HG03066 (cell line): Measurements from ENCODE around the gene CCR6.

Experiments
- ATAC-seq: cut with Tn5 transposase; IDR thresholded peaks from one replicate; pipeline ENCODE4 v1.9.1; 2021; ENCODE audit warnings: low read depth; ENCODE audit not compliant: unreplicated experiment

Gene CCR6

DNA sequence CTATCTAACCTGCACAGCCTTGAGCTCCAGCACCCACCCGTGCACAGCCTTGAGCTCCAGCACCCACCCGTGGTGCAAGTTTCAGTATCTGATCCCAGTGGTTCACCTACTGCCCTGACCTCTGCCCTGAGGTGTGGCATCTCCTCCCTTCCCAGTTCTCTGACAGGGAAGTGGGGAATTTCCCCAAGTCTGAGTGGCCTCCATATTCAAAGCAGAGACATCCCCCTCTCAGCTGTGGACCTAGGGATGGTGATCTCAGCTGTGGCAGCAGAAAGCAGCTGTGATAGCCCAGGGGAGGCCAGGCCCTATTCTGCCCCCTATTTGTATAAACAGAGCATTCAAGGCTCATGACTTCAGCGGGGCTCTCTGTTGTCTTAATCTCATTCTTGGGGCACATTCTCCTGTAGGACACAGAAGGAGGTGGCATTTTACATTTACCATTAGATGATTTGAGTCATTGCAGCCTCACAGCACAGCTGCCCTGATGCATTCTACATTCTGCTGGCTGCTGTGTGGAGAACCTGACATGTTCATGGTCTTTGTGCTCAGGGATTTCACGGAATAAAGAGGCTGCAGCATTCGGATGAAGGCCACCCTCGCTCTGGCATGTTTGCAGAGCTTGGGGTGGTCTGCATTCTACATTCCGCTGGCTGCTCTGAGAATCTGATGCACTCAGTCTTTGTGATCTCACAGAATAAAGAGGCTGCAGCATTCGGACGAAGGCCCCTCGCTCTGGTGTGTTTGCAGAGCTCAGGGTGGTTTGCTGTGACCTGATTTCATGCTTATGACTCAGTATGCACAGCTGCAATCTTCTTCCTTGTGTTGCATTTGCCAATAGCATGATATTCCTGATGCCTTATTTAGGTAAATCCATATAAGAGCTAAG, 17.9 kb downstream of the CCR6 start:
- ATAC-seq, result no peak

DNA sequence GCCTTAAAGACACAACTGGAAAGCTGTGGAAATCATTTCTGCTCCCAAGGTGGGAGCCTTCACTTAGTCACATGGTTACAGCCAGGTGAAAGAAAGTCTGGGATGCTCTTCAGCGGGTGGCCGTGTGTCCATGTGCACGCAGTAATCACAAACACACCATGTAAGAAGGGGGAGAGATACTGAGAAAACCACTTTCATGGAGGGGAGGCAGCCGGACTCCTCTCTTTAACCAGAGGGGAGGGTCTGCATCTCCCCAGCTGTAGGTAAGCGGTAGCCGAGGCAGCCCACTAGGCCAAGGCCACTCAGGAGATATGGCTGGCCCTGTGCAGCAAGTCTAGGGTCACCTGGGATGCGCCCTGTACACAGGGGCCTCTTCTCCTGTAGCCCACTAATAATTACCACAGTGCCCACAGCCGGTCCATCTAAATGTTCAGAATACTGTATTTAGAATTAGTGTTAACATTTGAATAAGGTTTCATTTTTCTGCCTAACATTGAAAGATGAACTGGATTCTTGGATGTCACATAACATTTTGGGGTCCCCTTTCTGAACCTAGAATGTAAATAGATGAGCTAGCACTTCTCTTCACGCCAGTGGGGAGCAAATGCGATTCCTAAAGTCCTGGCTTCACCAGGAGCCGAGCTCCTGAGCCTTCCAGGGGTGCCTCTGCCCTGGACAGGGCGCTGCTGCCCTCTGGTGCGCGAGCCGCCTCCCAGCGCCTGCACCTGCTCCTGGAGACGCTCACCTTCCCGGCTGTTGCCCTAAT, 19.0 kb downstream of the CCR6 start:
- peak; percentile 53 for ATAC-seq

DNA sequence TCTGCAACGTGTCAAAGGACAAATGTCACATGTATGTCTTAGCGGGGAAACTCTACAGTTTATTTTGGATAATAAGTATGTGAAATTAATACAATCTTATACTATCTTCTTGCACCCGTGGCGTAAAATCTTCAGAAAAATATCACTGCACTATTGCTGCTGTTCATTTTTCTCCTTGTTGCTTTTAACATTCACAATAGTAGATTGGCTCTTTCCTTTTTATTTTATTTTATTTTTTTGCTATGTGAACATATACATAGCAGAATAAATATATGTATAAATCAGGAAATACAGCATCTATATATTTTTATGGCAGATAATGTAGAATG, 19.5 kb downstream of the CCR6 start:
- ATAC-seq, result no peak

DNA sequence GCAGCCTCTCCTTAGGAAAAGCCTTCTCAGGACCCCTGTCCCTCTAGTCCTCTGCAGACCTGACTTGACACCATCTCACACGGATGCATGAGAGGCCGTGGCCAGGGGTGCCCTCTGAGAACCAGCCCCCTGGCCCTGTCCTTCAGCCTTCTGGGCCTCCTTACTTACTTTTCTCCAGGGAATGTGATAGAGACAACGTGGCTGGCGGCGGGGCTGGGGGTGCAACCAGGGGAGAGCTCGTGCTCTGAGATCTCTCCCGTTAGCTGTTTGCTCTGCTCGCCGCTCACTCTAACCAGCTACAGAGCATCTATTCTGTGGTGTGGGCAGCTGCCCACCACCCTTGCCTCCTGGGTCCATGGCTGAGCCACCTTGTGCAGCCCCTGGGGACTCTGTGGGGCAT, 20.1 kb downstream of the CCR6 start:
- no peak for ATAC-seq

DNA sequence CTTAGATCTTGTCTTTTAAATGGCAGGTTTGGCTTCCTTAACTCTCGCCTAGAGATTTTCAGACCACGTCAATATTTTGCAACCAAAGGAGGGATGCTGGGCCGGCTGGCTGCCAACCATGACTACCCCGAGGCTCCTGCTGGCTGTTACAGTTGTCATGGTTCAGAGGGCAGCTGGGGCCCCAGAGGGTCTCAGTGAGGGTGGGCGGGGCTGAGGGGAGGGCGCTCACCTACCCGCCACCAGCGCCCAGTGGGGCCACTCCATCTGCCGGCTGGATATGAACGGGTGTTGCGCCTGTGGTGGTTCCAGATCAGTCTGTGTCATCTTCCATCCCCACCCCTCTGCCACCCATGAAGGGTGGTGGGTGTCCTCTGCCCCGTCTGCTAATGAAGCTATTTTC, 22.6 kb downstream of the CCR6 start:
- ATAC-seq, result no peak

DNA sequence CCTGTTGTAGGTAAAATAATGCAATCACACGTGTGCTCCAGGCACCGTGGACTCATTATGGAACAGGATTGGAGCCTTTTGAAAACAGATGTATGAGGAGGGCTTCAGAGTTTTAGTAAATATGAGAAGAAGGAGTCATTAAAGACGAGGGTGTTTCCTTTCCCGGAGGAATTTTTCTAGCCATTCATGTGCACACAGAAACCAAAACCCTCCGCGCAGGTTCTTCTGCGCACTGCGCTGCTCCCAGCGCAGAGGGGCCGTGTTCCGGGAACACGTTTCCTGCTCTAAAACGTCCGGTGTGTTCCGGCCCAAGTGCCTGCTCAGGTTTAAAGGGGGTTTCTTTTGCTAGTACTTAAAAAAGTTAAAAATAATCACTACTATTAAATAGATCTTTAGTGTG, 23.2 kb downstream of the CCR6 start:
- ATAC-seq, result no peak

DNA sequence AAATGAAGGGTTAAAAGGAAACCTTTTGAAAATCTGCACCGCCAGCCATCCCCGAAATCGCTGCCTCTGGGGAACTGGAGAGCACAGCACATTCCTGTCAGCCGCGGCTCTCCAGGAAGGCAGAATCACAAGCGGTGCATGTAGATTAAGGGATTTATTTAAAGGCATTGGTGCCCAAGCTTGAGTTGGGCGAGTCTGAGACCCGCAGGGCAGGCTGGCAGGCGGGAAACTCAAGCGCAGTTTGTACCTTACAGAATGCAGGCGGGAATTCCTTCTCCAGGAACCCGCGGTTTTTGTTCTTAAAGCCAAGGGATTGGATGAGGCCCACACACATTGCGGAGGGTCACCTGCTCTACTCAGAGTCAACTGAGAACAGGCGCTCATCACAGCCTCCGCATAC, 24.1 kb downstream of the CCR6 start:
- ATAC-seq, result no peak

DNA sequence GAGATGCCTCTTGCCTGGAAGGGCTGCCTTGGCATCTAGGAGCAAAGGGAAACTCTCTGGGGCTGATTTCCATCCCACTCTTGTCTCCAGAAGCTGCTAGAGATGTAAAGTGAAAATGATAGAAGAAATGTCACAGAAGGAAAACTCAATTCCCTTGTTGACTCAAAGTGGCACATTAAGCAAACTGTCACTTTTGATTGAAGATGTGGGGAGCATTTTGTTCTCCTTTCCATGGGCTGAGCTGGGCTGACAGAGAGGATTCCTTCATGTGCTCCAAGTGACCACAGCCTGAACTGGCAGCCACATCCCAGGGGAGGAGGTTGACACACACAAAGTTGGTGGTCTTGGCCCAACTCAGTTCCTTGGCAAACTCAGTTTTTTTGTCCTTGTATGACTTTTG, 25.1 kb downstream of the CCR6 start:
- ATAC-seq, result no peak

DNA sequence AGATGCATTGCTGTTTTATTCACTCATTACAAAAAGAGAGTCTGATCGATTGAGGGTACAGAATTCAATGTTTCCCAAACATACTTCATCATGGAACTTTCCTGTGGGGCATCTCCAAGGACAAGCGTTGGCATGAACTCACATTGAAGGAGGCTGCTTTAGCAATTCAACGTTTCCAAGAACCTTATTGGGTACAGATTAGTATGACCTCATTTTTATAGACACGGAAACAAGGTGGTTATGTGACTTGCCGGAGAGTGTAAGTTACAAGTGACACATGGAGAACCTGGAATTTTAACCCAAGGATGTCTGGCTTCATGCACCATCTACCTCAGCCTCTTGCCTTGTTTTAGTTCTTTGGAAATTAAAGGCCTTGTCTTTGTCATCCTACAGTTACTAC, 26.1 kb downstream of the CCR6 start:
- no peak for ATAC-seq

DNA sequence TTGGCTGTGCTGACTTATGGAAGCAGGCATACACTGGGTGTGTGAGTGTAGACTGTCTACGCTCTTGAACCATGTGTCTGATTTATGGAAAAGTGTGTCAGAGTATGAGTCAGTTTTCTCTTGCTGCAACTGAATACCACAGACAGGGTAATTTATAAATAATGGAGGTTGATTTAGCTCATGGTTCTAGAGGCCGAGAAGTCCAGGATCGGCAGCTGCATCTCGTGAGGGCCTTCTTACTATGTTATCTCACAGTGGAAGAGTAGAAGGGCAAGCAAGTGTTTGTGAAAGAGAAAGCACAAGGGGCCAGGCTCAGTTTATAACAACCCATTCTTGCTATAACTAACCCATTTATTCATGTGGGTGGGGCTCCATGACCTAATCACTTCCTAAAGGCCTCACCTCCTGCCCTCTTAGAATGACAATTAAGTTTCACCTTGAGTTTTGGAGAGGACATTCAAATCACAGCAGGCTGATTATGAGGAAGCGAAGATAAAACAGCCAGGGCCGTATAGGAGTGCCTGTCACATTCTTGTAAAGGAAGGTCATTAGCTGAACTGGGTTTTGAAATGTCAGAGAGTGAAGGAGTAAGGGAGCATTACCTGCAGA, 28.1 kb downstream of the CCR6 start:
- peak; percentile 49 for ATAC-seq

DNA sequence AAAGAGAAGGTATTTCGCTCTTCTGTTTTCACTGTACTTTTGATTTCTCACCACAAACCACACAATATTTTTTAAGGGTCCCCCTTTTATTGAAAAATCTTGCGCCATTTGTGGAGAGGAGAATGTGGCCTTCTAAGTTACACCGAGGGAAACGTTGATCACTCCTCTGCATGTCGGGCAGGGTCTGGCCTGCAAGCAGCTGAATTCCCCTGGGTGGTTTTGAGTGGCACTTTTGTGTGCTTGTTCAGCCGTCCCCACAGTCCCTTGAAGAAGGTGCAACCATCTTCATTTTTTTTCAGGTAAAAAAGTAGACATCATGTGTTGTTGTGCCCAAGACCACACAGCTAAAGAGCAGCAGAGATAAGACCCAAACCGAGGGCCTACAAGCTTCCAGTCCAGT, 28.8 kb downstream of the CCR6 start:
- no peak for ATAC-seq

DNA sequence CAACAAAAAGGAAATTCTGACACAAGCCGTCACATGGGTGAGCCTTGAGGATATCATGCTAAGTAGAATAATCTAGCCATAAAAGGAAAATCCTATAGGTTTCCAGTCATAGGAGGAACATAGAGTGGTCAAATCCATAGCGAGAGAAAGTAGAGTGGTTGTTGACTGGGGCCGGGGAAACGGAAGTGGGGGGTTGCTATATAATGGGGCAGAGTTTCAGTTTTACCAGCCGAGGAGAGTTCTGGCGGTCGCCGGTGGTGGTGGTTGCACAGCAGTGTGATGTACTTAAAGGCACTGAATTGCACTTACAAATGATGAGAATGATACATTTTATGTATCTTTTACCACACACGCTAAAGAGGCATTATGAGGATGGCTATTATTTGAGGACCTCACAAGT, 30.0 kb downstream of the CCR6 start:
- ATAC-seq, result peak; percentile 46

DNA sequence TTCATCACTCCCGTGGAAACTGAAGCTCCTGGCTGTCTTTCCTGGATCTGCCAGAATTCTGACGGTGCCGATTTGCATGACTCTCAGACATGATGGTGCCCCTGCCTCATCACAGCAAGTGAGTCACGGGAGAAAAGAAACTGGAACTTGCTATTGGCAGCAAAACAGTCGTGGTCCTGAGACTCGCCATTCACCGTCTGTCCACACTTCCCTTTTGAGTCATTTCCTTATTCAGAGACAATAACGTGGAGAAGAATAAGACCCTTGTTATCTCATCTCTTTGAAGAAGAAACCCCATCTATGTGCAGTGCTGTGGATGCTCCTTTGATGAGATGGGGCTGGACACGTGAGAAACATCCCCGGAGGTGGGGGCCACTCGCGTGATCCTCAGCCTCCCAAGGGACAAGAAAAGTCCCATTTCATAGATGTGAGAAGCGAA, 30.6 kb downstream of the CCR6 start:
- peak; percentile 55 for ATAC-seq

DNA sequence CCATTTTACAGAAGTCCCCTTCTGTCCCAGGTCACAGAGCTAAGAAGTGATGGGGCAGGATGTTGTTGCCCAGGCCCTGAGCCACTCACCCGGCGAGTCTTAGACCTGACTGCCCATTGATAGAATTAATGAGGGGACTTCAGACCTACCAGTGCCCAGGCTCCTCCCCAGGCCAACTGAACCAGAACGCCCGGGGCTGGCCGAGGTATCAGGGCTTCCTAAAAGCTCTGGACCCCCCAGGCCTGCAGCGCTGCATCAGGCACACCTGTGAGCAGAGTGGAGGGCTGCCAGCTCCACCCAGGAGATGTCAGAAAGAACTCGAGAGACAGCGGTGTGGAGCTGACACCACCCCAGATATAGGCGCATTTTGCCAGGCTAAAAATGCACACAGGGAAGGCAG, 31.4 kb downstream of the CCR6 start:
- ATAC-seq, result no peak

DNA sequence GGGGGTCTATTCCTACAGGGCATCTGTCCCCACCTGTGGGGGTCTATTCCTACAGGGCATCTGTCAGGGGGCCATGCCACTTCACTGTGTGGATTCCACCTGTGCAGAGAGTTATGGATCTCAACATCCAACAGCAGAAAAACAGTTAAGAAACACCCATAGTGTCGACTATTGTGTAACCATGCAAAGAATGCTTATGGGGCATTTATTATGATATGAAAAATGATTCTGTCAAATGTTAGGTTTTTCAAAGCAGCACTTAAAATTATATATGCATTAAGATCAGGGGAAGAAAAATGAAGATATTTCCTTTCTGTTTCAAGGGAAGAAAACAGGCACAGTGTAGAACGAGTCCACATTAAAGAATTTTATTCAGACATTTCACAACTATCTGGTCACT, 32.0 kb downstream of the CCR6 start:
- no peak for ATAC-seq

DNA sequence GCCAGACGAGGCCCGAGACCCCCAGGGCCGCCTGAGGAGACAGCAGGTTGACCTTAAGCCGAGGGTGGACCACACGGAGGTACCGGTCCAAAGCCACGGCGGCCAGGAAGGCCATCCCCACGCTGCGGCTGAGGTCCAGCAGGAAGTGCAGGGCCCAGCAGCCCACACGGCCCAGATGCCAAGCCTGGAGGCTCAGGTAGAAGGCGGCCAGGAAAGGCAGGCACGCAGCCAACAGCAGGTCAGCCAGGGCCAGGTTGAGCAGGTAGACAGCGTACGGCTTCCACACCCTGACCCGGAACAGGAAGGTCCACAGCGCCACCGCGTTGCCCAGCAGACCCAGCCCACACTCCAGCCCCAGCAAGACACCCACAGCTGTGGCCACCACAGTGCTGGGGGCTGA, 34.5 kb downstream of the CCR6 start:
- no peak for ATAC-seq

DNA sequence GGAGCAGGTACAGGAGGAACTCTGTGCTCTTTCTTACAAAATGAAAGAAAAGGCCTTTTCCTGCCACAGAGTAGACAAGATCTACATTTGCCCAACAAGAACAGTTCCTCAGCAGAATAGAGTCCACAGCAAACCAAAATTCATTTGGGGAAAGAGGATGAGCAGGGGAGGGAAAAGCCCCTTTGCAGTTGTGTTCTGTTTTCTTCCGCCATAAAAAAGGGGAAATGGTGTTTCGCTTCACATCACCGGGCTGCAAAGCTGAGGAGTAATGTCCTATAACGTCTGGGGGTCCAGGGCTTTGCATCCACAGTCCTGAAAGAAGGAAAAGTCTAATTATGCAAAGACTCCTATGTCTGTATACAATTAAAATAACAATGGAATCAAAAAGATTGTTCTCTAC, 35.0 kb downstream of the CCR6 start, which contains the start of gene GPR31:
TSS of gene GPR31 (minus strand) at position 118 of the 400 bp plus-strand sequence. CDS start 149 bp downstream, outside the sequence.
- no peak for ATAC-seq

DNA sequence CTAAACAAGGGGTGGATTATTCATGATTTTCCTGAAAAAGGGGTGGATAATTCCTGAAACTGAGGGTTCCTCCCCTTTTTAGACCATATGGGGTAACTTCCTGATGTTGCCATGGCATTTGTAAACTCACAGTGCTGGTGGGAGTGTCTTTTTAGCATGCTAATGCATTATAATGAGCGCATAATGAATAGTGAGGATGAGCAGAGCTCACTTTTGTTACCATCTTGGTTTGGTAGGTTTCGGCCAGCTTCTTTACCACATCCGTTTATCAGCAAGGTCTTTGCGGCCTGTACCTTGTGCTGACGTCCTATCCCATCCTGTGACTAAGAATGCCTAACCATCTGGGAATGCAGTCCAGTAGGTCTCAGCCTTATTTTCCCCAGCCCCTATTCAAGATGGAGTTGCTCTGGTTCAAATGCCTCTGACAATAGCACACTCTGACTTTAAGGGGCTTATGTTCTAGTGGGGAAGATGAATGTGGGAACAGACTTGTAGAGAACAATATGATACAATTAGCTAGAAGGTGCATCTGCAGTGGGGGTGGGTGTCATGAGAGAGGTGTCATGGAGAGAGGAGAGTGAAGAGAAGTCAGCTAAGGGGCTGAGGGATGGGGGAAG, 39.1 kb downstream of the CCR6 start:
- ATAC-seq, result no peak

DNA sequence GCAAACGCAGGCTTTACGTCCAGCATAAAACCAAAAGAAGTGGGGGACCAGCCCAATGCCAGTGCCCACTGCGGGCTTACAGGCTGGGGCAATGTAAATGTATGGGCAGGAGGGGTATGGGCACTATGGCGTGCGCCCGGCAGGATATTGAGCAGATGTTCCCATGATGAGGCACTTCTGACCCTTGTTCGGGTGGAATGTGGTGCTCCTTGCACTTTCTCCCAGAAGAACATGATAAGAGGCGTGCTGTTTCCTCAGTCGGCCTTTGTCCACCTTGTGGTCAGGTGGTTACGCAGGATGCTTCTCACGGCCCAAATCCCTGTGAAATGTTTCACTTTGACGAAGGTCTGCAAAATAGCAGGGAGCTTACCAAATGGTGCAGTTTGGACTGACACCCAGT, 39.7 kb downstream of the CCR6 start:
- no peak for ATAC-seq

DNA sequence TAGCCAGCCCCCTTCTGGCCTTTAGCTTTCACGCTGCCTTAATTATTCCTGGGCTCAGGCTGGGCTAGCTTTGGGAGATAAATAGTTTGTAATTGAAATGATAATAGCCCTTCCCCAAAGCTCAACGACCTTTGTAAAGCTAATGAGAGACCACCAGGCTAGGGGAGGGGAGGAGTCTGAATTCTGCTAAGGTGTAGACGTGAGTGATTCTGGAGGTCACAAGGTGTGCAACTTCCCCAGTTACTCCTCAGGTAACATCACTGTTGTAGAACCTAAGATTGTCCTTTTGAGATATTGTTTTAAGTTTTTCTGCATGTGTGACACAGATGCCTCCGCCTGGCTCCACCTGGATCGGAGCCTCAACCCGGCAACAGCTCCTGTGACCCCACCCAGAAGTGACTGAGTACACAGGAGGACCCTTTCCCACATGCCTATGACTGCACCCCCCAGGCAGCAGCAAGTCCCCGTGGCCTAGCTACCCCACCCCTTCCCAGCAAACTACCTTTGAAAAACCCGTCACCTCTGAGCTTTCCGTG, 40.6 kb downstream of the CCR6 start:
- ATAC-seq, result no peak

DNA sequence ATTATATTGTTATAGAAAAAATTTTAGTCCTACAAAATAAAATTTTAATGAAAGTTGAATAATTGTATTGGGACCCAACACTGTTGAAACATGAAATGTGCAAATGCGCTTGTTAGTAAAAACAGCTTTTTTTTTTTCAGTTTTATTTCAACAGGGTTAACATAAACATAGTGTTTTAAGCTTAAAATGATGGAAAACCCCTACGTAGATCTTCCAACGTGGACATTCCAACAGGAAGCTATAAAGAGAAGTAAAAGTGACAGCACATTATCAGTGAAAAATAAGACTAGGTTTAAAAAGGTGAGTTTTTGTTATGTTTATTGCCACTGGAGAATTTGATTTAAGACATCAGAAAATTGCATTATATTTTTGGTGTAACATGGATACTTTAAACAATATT, 41.4 kb downstream of the CCR6 start:
- ATAC-seq, result no peak
